Measurements from ENCODE around the gene SORCS1.

GRCh38 chr10:106857213-106857612 is 307.3 kb downstream of the SORCS1 start:
- TF ChIP-seq, protein P1, sequence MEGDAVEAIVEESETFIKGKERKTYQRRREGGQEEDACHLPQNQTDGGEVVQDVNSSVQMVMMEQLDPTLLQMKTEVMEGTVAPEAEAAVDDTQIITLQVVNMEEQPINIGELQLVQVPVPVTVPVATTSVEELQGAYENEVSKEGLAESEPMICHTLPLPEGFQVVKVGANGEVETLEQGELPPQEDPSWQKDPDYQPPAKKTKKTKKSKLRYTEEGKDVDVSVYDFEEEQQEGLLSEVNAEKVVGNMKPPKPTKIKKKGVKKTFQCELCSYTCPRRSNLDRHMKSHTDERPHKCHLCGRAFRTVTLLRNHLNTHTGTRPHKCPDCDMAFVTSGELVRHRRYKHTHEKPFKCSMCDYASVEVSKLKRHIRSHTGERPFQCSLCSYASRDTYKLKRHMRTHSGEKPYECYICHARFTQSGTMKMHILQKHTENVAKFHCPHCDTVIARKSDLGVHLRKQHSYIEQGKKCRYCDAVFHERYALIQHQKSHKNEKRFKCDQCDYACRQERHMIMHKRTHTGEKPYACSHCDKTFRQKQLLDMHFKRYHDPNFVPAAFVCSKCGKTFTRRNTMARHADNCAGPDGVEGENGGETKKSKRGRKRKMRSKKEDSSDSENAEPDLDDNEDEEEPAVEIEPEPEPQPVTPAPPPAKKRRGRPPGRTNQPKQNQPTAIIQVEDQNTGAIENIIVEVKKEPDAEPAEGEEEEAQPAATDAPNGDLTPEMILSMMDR (IDR thresholded peaks at IDR 0.05) = no peak
- TF ChIP-seq POLR2A (IDR thresholded peaks at IDR 0.05) = no peak

Data from thyroid gland (tissue), 4 donors.